GM23248 (cell line): ENCODE results near the gene MEGF6. TPM values are rescaled to one million over a fixed set of nuclear protein-coding genes. Genes with fewer than 3 reads are reported as not detected.
A peak's percentile ranks its signal among the peaks of the same experiment; 100 is the strongest.

Source experiments
- DNase-seq: peaks from one replicate; pipeline ENCODE4 v3.0.0-alpha.2; 2015
- H2AFZ ChIP-seq: fragments of 200-600 bp; sonication (generic); 2 replicates; pipeline ENCODE4 v1.6.1; 2016; ENCODE audit warnings: antibody characterized with exemption
- H3F3A ChIP-seq: fragments of 200-600 bp; sonication (generic); 2 replicates; pipeline ENCODE4 v1.6.1; 2016; ENCODE audit warnings: mild to moderate bottlenecking, antibody characterized with exemption, mixed run types; ENCODE audit not compliant: insufficient read depth
- H3K27ac ChIP-seq: fragments of 200-600 bp; sonication (generic); 2 replicates; pipeline ENCODE4 v1.5.1; 2016; ENCODE audit warnings: mild to moderate bottlenecking
- H3K27me3 ChIP-seq: fragments of 200-600 bp; sonication (generic); replicated peaks from 2 replicates; pipeline ENCODE4 v1.6.1; 2016; ENCODE audit warnings: mild to moderate bottlenecking; ENCODE audit not compliant: insufficient read depth
- H3K36me3 ChIP-seq: fragments of 200-600 bp; sonication (generic); 2 replicates; pipeline ENCODE4 v1.6.1; 2016; ENCODE audit warnings: low read depth, mild to moderate bottlenecking
- H3K4me1 ChIP-seq: fragments of 200-600 bp; sonication (generic); 2 replicates; pipeline ENCODE4 v1.6.1; 2016; ENCODE audit warnings: mild to moderate bottlenecking; ENCODE audit not compliant: insufficient read depth
- H3K4me2 ChIP-seq: fragments of 200-600 bp; sonication (generic); one replicate; pipeline ENCODE4 v1.6.1; 2016; ENCODE audit warnings: mild to moderate bottlenecking; ENCODE audit not compliant: unreplicated experiment
- H3K4me3 ChIP-seq: fragments of 200-600 bp; sonication (generic); 2 replicates; pipeline ENCODE4 v1.5.1; 2016; ENCODE audit warnings: mild to moderate bottlenecking
- H3K79me2 ChIP-seq: fragments of 200-600 bp; sonication (generic); 2 replicates; pipeline ENCODE4 v1.6.1; 2016; ENCODE audit warnings: mild to moderate bottlenecking; ENCODE audit not compliant: insufficient read depth
- H3K9ac ChIP-seq: fragments of 200-600 bp; sonication (generic); 2 replicates; pipeline ENCODE4 v1.6.1; 2016; ENCODE audit warnings: mild to moderate bottlenecking
- H3K9me2 ChIP-seq: fragments of 200-600 bp; sonication (generic); 2 replicates; pipeline ENCODE4 v1.6.1; 2016; ENCODE audit warnings: mixed run types, mild to moderate bottlenecking, moderate library complexity; ENCODE audit not compliant: insufficient read depth
- H3K9me3 ChIP-seq: fragments of 200-600 bp; sonication (generic); one replicate; pipeline ENCODE4 v1.6.1; 2017; ENCODE audit warnings: low read depth
- H4K20me1 ChIP-seq: fragments of 200-600 bp; sonication (generic); 2 replicates; pipeline ENCODE4 v1.6.0; 2016; ENCODE audit not compliant: insufficient read depth
- EZH2 ChIP-seq: fragments of 200-600 bp; sonication (generic); IDR thresholded peaks from 2 replicates; pipeline ENCODE4 v1.6.1; 2018; ENCODE audit warnings: antibody characterized with exemption, mild to moderate bottlenecking; ENCODE audit not compliant: insufficient read depth, poor library complexity, severe bottlenecking
- EZH2phosphoT487 ChIP-seq: fragments of 200-600 bp; sonication (generic); IDR thresholded peaks from 2 replicates; pipeline ENCODE4 v1.6.1; 2018; ENCODE audit warnings: antibody characterized with exemption, moderate library complexity, mild to moderate bottlenecking, low read depth; ENCODE audit not compliant: insufficient read depth
- whole genome bisulfite sequencing, 2 experiments: methylation state at CpG; one replicate each; pipeline ENCODE4 v1.1.6; 2015 to 2017; ENCODE audit warnings: low lambda C conversion rate in 2 of 2, low coverage in 1 of 2; ENCODE audit errors: missing lambda C conversion rate in 2 of 2; 5-methylcytosine and 5-hydroxymethylcytosine counted together
- in situ Hi-C: fragments of 300-500 bp; cut with MboI; formaldehyde crosslinking; loops from 2 replicates; pipeline ENCODE4 v1.15.0; 2020
- polyA plus RNA-seq: library from polyadenylated mRNA; unstranded; fragments of >200 nt; fragmentation: Nextera tagmentation; extraction: Ambion mirVana; gene quantifications from 2 replicates; pipeline ENCODE4 v1.2.1, GENCODE V29; 2016
- total RNA-seq: library from RNA; depleted of rRNA; stranded (reverse); fragments of >200 nt; shearing (Covaris generic); gene quantifications from 2 replicates; pipeline ENCODE4 v1.2.3, GENCODE V29; 2014

The MEGF6 gene
- total and polyA plus RNA-seq, 2 experiments from 2014 or later = 37.9 to 108 TPM

GRCh38 chr1:3530926-3531818, 80.1 kb downstream of the MEGF6 start:
- Histone ChIP-seq H3K79me2 (no peaks in the 10 kb centered on the region), H3K27me3 (no peaks in the 10 kb centered on the region), H2AFZ (peak overlapping the region; percentile 64), H3K4me2 (peak overlapping the region; percentile 92), H3K4me3 (peak overlapping the region; percentile 73), H3K27ac (peak overlapping the region; percentile 2; the same call in 1 of the 2 replicates), H3K9ac (peak overlapping the region; percentile 84), H3K9me3 (no peaks in the 10 kb centered on the region), H3F3A (no peaks in the 10 kb centered on the region), H3K36me3 (no peaks in the 10 kb centered on the region; the same call in 1 of the 2 replicates), H4K20me1 (no peaks in the 10 kb centered on the region), H3K4me1 (peaks cover 12% of the 10 kb centered on the region), H3K9me2 (no peaks in the 10 kb centered on the region)
- no peak for TF ChIP-seq EZH2
- no peak for TF ChIP-seq EZH2phosphoT487
- 1 to 2% methylated on average over 55 to 71 of the region's 96 CpGs for WGBS, 2 experiments
- DNase-seq = peak; percentile 82
- in situ Hi-C loops = no loop called here

GRCh38 chr1:3530086-3530925, 81.0 kb downstream of the MEGF6 start:
- in situ Hi-C loops = no loop called here
- Histone ChIP-seq H3K27ac (peak overlapping the region; percentile 2), H3K27me3 (no peaks in the 10 kb centered on the region), H3K4me1 (peaks cover 12% of the 10 kb centered on the region), H3K79me2 (no peaks in the 10 kb centered on the region), H3K36me3 (no peaks in the 10 kb centered on the region; the same call in 1 of the 2 replicates), H3K4me3 (peak overlapping the region; percentile 73), H3K9me2 (no peaks in the 10 kb centered on the region), H2AFZ (peak overlapping the region; percentile 64), H3F3A (no peaks in the 10 kb centered on the region), H4K20me1 (no peaks in the 10 kb centered on the region), H3K4me2 (peak overlapping the region; percentile 92), H3K9me3 (no peaks in the 10 kb centered on the region), H3K9ac (peak overlapping the region; percentile 84)
- 2 to 5% methylated on average over 24 to 31 of the region's 32 CpGs for WGBS, 2 experiments
- peak; percentile 70 for DNase-seq
- no peak for TF ChIP-seq EZH2
- no peak for TF ChIP-seq EZH2phosphoT487

GRCh38 chr1:3529099-3529729, 82.1 kb downstream of the MEGF6 start:
- H3F3A ChIP-seq = no peaks in the 10 kb centered on the region
- peak overlapping the region; percentile 73 for H3K4me3 ChIP-seq
- H4K20me1 ChIP-seq = no peaks in the 10 kb centered on the region
- H3K27ac ChIP-seq = no peak overlapping the region
- peaks cover 12% of the 10 kb centered on the region for H3K4me1 ChIP-seq
- no peaks in the 10 kb centered on the region for H3K9me2 ChIP-seq
- H3K9me3 ChIP-seq = no peaks in the 10 kb centered on the region
- H3K9ac ChIP-seq = peak overlapping the region; percentile 84
- in situ Hi-C loops = no loop called here
- WGBS, 2 experiments = 25 to 34% methylated on average over 11 to 16 of the region's 17 CpGs
- H3K27me3 ChIP-seq = no peaks in the 10 kb centered on the region
- no peaks in the 10 kb centered on the region for H3K79me2 ChIP-seq
- peak overlapping the region; percentile 92 for H3K4me2 ChIP-seq
- no peaks in the 10 kb centered on the region; the same call in 1 of the 2 replicates for H3K36me3 ChIP-seq
- no peak overlapping the region for H2AFZ ChIP-seq
- peak; percentile 54 for DNase-seq
- TF ChIP-seq EZH2 = no peak
- no peak for TF ChIP-seq EZH2phosphoT487

- Histone ChIP-seq H3F3A (no peaks in the 10 kb centered on the region), H4K20me1 (no peaks in the 10 kb centered on the region), H3K4me1 (peaks cover 21% of the 10 kb centered on the region), H3K4me2 (no peak overlapping the region), H3K9me3 (no peaks in the 10 kb centered on the region), H3K27ac (no peak overlapping the region), H3K9me2 (no peaks in the 10 kb centered on the region), H3K9ac (no peak overlapping the region), H3K36me3 (no peaks in the 10 kb centered on the region; the same call in 1 of the 2 replicates), H2AFZ (no peak overlapping the region), H3K79me2 (no peaks in the 10 kb centered on the region), H3K27me3 (no peaks in the 10 kb centered on the region), H3K4me3 (no peak overlapping the region)
- TF ChIP-seq EZH2 (no peak), EZH2phosphoT487 (no peak)
- no peak for DNase-seq
- in situ Hi-C loops = no loop called here
- 78 to 84% methylated on average over 12 of the region's 12 CpGs for WGBS, 2 experiments
These were observed 83.5 kb downstream of the MEGF6 start for GRCh38 chr1:3527774-3528173.
